HG03558 (cell line): ENCODE results near the gene COMMD10.
"Not testable (repeated sequence)": the region's sequence is repeated elsewhere in the genome, so short reads cannot be mapped to it uniquely, and the experiment has no call there.

Experiments used
- ATAC-seq: cut with Tn5 transposase; IDR thresholded peaks from one replicate; pipeline ENCODE4 v1.9.1; 2021; ENCODE audit warnings: moderate number of reproducible peaks; ENCODE audit not compliant: unreplicated experiment; ENCODE audit errors: extremely low read depth

Gene COMMD10

GRCh38 chr5:116084871-116085715 lies at the start of gene COMMD10:
Gene COMMD10, plus strand, starts transcription at chr5:116085025.
- ATAC-seq = peak; percentile 76

GRCh38 chr5:116035123-116035522 lies 49.7 kb upstream of the COMMD10 start:
- no peak for ATAC-seq

GRCh38 chr5:116037236-116037822 lies 47.5 kb upstream of the COMMD10 start:
- no peak for ATAC-seq

GRCh38 chr5:116038817-116039216 lies 46.0 kb upstream of the COMMD10 start:
- peak; percentile 50 for ATAC-seq

GRCh38 chr5:116042375-116042774 lies 42.5 kb upstream of the COMMD10 start:
- ATAC-seq = no peak

GRCh38 chr5:116044073-116044472 lies 40.8 kb upstream of the COMMD10 start:
- ATAC-seq = no peak

GRCh38 chr5:116045821-116046220 lies 39.0 kb upstream of the COMMD10 start:
- ATAC-seq = no peak

- ATAC-seq = no peak
Observed at GRCh38 chr5:116046261-116046660, 38.6 kb upstream of the COMMD10 start.

- no peak for ATAC-seq
Observed at GRCh38 chr5:116046823-116047222, 38.0 kb upstream of the COMMD10 start.

GRCh38 chr5:116058346-116058936 lies 26.4 kb upstream of the COMMD10 start:
- ATAC-seq = no peak

GRCh38 chr5:116062352-116062751 lies 22.5 kb upstream of the COMMD10 start:
- ATAC-seq = no peak

GRCh38 chr5:116063950-116064349 lies 20.9 kb upstream of the COMMD10 start:
- ATAC-seq = no peak

GRCh38 chr5:116068028-116068632 lies 16.7 kb upstream of the COMMD10 start:
- no peak for ATAC-seq

GRCh38 chr5:116071211-116071610 lies 13.6 kb upstream of the COMMD10 start:
- ATAC-seq = no peak

GRCh38 chr5:116075191-116075831 lies 9.5 kb upstream of the COMMD10 start:
- ATAC-seq = no peak

- peak; percentile 98 for ATAC-seq
Observed at GRCh38 chr5:116076496-116076895, 8.3 kb upstream of the COMMD10 start.

- ATAC-seq = no peak
Observed at GRCh38 chr5:116078199-116078598, 6.6 kb upstream of the COMMD10 start.

- ATAC-seq = peak; percentile 21
Observed at GRCh38 chr5:116084287-116084691, 536 bp upstream of the COMMD10 start.

GRCh38 chr5:116086309-116086708 lies 1.5 kb downstream of the COMMD10 start:
- not testable (repeated sequence) for ATAC-seq

- no peak for ATAC-seq
Observed at GRCh38 chr5:116088062-116088461, 3.2 kb downstream of the COMMD10 start.
